ENCODE measurements around the gene DNAJC12.

DNA sequence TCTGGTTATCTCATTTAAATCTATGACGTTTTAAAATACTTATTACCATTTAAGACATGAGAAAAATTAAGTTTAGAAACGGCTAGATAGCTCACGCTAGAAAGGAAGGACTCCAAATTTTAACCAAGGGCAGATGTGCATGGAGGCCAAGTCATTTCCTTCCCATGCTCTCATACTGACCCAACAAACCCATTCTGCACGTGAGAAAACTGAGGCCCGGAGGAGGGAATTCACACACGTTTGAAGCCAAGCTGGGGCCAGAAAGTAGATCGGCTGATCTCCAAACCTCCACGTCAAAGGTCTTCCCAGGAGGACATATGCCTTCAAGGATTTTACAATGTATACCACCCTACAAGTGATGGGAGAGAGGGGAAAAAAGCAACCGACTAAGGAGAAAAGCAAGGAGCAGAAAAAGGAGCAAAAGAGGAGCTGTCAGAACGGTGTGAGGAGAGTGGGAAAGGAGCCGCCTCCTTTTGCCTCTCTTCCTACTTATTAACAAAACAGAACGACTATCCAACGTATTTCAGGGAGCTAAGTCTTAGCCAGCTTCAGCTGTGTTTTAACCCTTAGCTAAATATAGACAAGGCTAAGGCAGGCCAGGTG, 45.8 kb upstream of the DNAJC12 start:
- TF ChIP-seq, protein P1, sequence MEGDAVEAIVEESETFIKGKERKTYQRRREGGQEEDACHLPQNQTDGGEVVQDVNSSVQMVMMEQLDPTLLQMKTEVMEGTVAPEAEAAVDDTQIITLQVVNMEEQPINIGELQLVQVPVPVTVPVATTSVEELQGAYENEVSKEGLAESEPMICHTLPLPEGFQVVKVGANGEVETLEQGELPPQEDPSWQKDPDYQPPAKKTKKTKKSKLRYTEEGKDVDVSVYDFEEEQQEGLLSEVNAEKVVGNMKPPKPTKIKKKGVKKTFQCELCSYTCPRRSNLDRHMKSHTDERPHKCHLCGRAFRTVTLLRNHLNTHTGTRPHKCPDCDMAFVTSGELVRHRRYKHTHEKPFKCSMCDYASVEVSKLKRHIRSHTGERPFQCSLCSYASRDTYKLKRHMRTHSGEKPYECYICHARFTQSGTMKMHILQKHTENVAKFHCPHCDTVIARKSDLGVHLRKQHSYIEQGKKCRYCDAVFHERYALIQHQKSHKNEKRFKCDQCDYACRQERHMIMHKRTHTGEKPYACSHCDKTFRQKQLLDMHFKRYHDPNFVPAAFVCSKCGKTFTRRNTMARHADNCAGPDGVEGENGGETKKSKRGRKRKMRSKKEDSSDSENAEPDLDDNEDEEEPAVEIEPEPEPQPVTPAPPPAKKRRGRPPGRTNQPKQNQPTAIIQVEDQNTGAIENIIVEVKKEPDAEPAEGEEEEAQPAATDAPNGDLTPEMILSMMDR (conservative IDR thresholded peaks at IDR 0.05; ENCODE audit: low read length), result no peak
- no peak for TF ChIP-seq EZH2phosphoT487 (IDR thresholded peaks at IDR 0.05; ENCODE audit: borderline replicate concordance, low read depth, low read length)

Measured in OCI-LY7 (cell line).